ENCODE results near the gene ZDHHC15.
A peak's percentile ranks its signal among the peaks of the same experiment; 100 is the strongest.
"Not testable (repeated sequence)": the region's sequence is repeated elsewhere in the genome, so short reads cannot be mapped to it uniquely, and the experiment has no call there.

Gene ZDHHC15, protein sequence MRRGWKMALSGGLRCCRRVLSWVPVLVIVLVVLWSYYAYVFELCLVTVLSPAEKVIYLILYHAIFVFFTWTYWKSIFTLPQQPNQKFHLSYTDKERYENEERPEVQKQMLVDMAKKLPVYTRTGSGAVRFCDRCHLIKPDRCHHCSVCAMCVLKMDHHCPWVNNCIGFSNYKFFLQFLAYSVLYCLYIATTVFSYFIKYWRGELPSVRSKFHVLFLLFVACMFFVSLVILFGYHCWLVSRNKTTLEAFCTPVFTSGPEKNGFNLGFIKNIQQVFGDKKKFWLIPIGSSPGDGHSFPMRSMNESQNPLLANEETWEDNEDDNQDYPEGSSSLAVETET

DNA sequence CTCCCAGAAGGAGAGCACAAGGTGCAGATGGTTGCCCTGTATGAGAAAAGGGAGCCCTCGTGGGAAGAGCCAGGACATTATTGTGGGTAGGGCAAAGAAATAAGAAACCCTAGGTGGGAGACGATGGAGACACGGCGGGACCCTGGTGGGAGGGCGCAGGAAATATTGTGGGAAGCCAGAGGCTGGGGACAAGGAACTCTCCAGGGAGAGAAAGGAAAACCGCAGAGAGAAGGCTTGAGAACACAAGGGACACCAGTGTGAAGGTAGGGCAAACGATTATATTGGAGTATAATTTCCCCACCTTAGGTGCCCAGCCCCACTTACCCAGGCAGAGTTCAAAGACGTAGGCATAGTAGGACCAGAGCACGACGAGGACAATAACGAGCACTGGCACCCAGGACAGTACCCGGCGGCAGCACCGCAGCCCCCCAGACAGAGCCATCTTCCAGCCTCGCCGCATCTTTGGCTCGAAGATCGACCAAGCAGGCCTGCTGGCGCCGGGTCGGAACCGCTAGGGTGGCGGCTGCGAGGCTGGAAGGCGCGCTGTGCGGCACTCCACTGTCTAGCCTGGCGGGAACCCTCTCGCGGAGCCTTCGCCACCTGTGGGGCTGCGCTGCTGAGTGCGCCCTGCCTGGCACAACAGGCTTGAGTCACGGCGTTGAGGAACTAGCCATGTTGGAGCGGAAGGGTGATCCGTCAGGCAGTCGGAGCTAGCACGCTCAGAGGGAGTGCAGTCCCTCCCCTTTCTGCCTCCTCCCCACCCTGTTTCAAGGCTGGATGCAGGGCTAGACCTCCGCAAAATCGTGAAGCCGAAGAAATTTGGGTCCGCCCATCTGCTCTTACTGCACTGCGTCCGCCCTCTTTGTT lies at the start of gene ZDHHC15:
Gene ZDHHC15 (minus strand): TSS at position 473 of the 867 bp plus-strand sequence. CDS start 13 bp downstream, at position 460.
- TF ChIP-seq ZFX (IDR thresholded peaks at IDR 0.05; ENCODE audit: borderline replicate concordance): no peak
- no peak for TF ChIP-seq CTCF (IDR thresholded peaks at IDR 0.05)
- peak within 1 kb of the TSS; percentile 50 for H3K27ac ChIP-seq

GRCh38 chrX:75560544-75560943 lies 37.7 kb upstream of the ZDHHC15 start:
- not testable (repeated sequence) for H3K27ac ChIP-seq

DNA sequence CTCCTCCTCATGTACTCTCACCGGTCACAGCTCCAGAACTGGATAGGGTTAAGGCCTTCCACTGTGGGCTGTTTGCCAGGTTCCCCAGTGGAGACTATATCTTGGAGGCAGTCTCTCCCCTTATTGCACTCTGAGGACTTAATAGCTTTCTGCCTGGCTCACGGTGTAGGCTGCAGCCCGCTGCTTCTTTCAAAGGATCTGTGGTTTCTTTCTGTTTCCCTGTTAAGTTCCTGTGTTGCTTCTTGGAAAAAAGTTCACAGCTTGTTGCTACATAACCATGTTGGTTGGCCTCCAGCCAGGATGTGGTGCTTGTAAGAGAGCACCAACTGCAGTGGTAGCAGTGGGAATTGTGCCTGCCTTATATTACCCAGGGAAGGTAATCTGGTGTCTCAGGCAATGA lies 24.9 kb upstream of the ZDHHC15 start:
- no peak overlapping the region for H3K27ac ChIP-seq
- TF ChIP-seq CTCF (IDR thresholded peaks at IDR 0.05): no peak
- no peak for TF ChIP-seq ZFX (IDR thresholded peaks at IDR 0.05; ENCODE audit: borderline replicate concordance)

DNA sequence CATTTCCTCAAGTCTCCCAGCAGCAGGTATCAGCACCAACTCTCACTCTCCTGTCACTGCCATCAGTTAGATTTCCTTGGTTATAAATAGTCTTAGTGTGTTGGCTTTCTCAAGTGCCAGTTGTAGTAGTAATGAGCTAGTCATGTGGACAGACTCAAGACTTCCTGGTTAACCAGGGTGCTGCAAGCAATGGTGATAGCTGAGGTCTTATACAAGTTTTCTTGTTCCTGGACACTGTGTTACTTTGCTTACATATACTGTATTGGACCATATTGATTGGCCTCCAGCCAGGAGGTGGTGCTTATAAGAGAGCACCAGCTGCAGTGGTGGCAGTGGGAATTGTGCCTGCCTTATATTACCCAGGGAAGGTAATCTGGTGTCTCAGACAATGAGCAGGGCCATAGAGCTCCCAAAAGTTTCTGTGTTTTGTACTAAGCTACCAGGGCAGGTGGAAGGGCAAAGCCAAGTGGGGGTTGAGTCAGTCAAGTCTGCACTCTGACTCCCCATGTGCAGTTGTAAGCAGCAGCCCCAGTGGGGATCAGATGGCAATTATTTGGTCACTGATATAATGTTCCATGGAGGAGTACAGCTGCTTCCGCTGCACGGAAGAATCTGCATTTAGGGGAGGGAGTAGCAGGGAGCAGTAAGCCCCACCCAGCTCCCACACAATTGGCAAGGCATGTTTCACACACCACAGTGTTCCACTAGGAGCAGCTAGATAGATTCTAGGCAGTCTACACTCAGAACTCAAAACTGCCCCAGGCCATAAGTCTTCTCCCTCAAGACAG lies 24.1 kb upstream of the ZDHHC15 start:
- TF ChIP-seq CTCF (IDR thresholded peaks at IDR 0.05): no peak
- TF ChIP-seq ZFX (IDR thresholded peaks at IDR 0.05; ENCODE audit: borderline replicate concordance): no peak
- H3K27ac ChIP-seq: no peak overlapping the region

- H3K27ac ChIP-seq: no peak overlapping the region
- no peak for TF ChIP-seq CTCF (IDR thresholded peaks at IDR 0.05)
- no peak for TF ChIP-seq ZFX (IDR thresholded peaks at IDR 0.05; ENCODE audit: borderline replicate concordance)
Measured at GRCh38 chrX:75544786-75545185, 21.9 kb upstream of the ZDHHC15 start.

- no peak overlapping the region for H3K27ac ChIP-seq
- no peak for TF ChIP-seq CTCF (IDR thresholded peaks at IDR 0.05)
- no peak for TF ChIP-seq ZFX (IDR thresholded peaks at IDR 0.05; ENCODE audit: borderline replicate concordance)
Measured at GRCh38 chrX:75483933-75484332, 38.9 kb downstream of the ZDHHC15 start.

GRCh38 chrX:75461780-75462179 lies 61.1 kb downstream of the ZDHHC15 start:
- H3K27ac ChIP-seq: not testable (repeated sequence)

All from 22Rv1 (cell line).